Measurements from ENCODE around the gene FARP2.

DNA sequence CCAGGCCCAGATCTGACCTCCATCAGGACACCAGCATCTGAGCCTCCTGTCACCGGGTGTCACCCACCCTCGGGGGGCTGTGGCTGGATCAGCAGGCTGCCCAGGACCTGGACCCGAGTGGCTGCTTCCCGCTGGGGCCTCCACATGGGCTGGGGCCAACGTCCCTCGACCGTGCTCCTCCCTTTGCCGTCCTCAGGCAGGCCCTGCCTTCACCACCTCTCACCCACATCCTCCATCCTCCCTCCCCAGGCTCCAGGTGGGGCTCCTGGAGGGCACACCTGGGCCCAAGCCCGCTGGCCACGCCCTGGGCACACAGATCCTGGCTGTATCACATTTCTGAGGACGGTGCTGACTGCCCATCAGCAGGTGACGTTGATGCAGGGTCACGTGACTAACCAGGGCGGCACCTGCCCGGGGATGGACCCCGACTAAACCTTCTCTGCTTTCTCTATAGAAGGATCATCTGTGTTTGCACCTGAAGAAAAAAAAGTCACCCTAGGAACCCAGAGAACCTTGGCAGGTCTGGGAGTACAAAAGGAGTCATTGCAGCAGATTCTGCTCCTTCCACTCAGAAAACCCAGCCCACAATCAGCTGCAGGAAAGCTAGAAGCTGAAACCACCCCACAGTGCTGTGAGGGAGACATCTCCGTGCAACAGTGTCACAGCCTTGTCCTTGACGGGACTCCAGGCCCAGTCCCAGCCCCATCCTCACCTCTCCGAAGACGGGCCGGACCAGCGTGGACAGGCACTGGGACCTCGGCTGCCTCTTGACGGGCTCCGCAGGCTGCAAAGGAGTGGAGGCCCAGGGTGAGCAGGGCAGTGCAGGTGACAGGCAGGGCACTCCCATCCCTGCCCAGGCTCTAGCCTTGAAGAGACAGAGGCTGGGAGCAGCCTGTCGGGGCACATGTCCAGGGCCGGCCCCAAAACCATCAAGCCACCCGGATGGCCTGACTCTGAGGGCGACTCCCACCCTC lies 141.1 kb downstream of the FARP2 start:
- TF ChIP-seq EZH2phosphoT487 (IDR thresholded peaks at IDR 0.05; ENCODE audit: borderline replicate concordance) (no peak), POLR2AphosphoS5 (IDR thresholded peaks at IDR 0.05; ENCODE audit: low read depth, low read length) (no peak), EZH2 (IDR thresholded peaks at IDR 0.05) (no peak), POLR2A (IDR thresholded peaks at IDR 0.05; ENCODE audit: borderline replicate concordance, extremely low read depth, insufficient read depth, insufficient read length) (no peak)
- TF ChIP-seq, protein P1, sequence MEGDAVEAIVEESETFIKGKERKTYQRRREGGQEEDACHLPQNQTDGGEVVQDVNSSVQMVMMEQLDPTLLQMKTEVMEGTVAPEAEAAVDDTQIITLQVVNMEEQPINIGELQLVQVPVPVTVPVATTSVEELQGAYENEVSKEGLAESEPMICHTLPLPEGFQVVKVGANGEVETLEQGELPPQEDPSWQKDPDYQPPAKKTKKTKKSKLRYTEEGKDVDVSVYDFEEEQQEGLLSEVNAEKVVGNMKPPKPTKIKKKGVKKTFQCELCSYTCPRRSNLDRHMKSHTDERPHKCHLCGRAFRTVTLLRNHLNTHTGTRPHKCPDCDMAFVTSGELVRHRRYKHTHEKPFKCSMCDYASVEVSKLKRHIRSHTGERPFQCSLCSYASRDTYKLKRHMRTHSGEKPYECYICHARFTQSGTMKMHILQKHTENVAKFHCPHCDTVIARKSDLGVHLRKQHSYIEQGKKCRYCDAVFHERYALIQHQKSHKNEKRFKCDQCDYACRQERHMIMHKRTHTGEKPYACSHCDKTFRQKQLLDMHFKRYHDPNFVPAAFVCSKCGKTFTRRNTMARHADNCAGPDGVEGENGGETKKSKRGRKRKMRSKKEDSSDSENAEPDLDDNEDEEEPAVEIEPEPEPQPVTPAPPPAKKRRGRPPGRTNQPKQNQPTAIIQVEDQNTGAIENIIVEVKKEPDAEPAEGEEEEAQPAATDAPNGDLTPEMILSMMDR (IDR thresholded peaks at IDR 0.05 in 2 of 3, conservative IDR thresholded peaks at IDR 0.05 in 1 of 3; ENCODE audit: borderline replicate concordance in 1 of 3, insufficient read depth in 1 of 3, low read depth in 2 of 3, low read length in 2 of 3) = no peak

Measured in HCT116 (cell line).